ENCODE results near the gene MSMP. TPM values are rescaled to one million over a fixed set of nuclear protein-coding genes. Genes with fewer than 3 reads are reported as not detected.

MSMP gene
- total RNA-seq, 1 donor: not detected

DNA sequence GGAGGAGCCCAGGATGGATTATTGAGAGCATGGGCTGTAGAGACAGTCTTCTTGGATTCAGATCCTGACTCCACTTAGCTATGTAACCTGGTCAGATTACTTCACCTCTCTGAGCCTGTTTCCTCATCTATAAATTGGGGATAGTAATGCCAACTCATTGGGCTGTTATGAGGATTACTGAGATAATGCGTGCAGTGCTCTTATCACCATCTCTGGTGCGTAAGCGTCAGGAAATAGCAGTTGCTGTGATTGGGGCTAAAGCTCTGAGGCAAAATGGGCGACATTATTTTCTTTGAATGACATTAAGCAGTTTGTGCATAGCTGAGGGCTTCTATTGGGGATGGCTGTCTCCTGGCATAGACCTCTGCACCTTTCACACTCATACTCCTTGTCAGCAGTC lies 995 bp upstream of the MSMP start:
- TF ChIP-seq, protein P1, sequence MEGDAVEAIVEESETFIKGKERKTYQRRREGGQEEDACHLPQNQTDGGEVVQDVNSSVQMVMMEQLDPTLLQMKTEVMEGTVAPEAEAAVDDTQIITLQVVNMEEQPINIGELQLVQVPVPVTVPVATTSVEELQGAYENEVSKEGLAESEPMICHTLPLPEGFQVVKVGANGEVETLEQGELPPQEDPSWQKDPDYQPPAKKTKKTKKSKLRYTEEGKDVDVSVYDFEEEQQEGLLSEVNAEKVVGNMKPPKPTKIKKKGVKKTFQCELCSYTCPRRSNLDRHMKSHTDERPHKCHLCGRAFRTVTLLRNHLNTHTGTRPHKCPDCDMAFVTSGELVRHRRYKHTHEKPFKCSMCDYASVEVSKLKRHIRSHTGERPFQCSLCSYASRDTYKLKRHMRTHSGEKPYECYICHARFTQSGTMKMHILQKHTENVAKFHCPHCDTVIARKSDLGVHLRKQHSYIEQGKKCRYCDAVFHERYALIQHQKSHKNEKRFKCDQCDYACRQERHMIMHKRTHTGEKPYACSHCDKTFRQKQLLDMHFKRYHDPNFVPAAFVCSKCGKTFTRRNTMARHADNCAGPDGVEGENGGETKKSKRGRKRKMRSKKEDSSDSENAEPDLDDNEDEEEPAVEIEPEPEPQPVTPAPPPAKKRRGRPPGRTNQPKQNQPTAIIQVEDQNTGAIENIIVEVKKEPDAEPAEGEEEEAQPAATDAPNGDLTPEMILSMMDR (IDR thresholded peaks at IDR 0.05; ENCODE audit: insufficient read depth, low read depth, low read length): no peak
- DNase-seq (ENCODE audit: low read depth): no peak
- no peak overlapping the region for H3K4me3 ChIP-seq (ENCODE audit: low read depth, low read length)

DNA sequence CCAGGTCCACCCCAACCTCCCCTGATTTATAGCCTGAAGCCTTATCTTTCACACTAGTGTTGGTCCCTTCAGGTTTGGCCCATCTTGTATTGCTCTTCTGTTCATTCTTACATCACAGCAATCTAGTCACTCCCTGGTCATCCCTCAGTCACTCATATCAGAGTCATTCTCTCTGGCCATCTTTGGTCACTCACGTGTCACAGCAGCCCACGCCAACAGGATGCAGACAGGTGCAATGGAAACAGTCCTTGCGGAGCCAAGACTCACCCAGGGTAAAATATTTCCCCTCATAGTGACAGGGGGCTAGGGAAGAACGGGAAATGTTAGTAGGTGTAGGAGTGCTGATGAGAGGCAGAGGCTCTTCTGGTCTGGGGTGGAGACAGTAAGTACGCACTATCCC lies 610 bp downstream of the MSMP start:
- H3K4me3 ChIP-seq (ENCODE audit: low read depth, low read length): no peak overlapping the region

DNA sequence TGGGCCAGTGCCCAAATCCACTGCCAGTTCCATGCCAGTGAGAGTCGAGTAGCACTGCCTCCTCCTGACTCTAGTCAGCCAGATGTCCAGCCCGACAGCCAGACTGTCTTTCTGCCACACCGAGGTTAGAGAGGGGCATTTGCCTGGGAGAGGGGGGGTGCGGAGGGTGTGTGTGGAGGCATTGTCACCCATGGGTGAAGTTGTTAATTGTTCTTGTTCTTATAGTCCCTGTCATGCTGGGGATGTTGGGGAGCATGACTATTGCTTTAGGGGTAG lies 3.9 kb downstream of the MSMP start:
- TF ChIP-seq, protein P1 (IDR thresholded peaks at IDR 0.05; ENCODE audit: insufficient read depth, low read depth, low read length): no peak
- peak overlapping the region; percentile 91 for H3K4me3 ChIP-seq (ENCODE audit: low read depth, low read length)
- no peak for DNase-seq (ENCODE audit: low read depth)

More for the DNA sequence above, 610 bp downstream of the MSMP start:
- DNase-seq (ENCODE audit: low read depth): no peak
- TF ChIP-seq, protein P1 (IDR thresholded peaks at IDR 0.05; ENCODE audit: insufficient read depth, low read depth, low read length): no peak

DNA sequence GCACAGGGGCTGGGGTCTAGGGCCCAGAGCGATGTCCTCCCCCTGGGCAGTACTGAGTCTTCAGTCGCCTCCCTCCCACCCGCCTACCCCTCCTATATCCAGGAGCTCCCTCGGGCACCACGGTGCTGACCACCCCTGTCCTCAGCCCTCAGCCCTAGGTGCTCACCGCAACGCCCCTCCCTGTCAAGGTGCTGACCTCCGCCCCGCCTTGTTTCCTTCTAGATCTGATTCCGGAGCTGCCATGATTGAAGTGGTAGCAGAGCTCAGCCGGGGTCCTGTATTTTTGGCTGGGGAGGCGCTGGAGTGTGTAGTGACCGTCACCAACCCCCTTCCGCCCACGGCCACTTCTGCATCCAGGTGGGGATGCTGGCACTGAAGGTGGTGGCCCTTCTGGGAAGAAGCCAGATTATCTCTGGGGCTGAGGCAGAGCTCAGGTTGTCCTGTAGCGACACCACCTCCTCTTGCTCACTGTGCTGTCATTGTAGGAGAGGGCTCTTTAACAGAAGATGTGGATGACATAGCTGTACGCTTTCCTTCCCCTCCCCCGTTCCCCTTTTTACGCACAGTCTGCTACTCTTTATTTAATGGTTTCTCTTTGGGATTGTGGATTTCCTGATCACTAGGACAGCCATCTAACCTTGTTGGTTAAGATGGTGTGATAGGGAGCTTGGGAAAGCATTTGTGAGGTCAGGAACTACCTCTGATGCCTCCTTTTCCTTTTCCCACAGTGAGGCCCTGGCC lies 4.4 kb downstream of the MSMP start:
- TF ChIP-seq, protein P1 (IDR thresholded peaks at IDR 0.05; ENCODE audit: insufficient read depth, low read depth, low read length): no peak
- no peak for DNase-seq (ENCODE audit: low read depth)
- peak overlapping the region; percentile 91 for H3K4me3 ChIP-seq (ENCODE audit: low read depth, low read length)

DNA sequence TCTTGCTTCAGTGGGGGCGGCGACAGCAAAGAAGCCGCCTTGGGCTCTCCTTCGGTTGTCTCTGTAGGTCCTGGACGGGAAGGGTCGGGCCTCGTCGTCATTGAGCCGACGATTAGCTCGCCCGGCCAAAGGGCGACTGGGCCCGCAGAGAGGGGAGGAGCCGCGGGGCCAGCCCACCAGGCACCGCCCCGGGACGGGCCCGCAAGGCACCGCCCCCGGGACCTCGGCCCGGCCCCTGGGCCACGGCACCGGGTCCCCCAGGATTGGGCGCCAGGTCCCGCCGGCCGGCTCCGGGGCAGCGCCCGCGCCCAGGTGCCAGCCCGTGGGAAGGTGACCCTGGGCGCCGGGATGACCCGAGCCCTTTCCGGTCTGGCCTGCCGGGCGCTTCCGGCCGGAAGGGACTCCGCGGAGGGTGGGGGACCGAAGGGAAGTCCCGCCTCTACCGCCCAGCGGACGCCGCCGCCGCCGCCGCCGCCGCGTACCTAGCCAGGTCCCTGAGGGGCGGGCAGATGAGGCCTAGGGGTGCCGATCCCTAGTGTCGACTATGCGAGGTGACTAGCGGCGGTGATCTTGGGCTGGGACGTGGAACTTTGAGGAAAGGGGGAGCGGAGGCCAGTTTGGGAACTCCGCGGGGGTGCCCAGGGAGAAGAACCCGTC lies 5.1 kb downstream of the MSMP start, which contains the start of the genes GBA2 and RGP1:
TSS of gene GBA2 (minus strand) at position 371 of the 657 bp plus-strand sequence. CDS start 524 bp downstream, outside the sequence.
TSS of gene RGP1 (plus strand) at position 430 of the 657 bp plus-strand sequence. CDS start 469 bp downstream, outside the sequence.
- TF ChIP-seq, protein P1 (IDR thresholded peaks at IDR 0.05; ENCODE audit: insufficient read depth, low read depth, low read length): no peak
- H3K4me3 ChIP-seq (ENCODE audit: low read depth, low read length): peak within 1 kb of the TSS; percentile 91
- DNase-seq (ENCODE audit: low read depth): peak; percentile 79

DNA sequence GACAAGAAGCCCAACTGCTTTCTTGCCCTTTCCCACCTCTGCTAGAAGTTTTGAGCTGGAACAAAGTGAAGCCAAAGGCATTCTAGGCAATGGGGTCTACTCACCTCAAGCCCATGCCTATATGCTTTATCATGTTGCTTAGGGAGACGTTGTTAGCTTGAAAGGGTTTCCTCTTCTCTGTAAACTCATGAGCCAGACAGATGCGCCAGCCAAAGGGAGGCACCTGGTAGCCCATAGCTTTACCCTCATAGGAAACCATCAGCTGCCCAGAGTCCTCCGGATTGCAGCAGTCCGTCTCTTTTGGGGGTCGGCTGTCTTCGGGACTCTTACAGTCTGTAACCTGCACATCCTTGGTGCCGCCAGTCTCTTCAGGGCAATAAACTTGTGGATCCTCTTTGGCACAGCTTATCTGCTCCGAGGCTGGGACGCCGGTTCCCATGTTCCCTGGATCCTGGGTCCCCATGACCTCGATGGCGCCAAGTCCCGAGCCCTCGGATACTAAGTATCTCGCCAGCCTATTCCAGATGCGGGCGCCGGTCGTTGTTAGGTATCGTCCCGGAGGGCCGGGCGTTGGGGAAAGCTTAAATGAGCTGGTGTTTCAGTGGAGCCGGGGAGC lies 5.7 kb downstream of the MSMP start:
- TF ChIP-seq, protein P1 (IDR thresholded peaks at IDR 0.05; ENCODE audit: insufficient read depth, low read depth, low read length): no peak
- DNase-seq (ENCODE audit: low read depth): peak; percentile 27
- peak overlapping the region; percentile 91 for H3K4me3 ChIP-seq (ENCODE audit: low read depth, low read length)

All from fibroblast of villous mesenchyme (primary cell).